OCI-LY3 (cell line): ENCODE results near the gene ST6GALNAC1.

Source experiments
- CTCF ChIP-seq: fragments of 200-600, 300-600 bp; sonication (generic); IDR thresholded peaks from 2 replicates; pipeline ENCODE4 v1.5.1; 2014; ENCODE audit warnings: antibody characterized with exemption, low read length, low read depth
- EZH2phosphoT487 ChIP-seq: fragments of 200-600 bp; shearing (Covaris generic); IDR thresholded peaks from 2 replicates; pipeline ENCODE4 v1.6.1; 2018; ENCODE audit warnings: antibody characterized with exemption, mixed run types, low read depth

- TF ChIP-seq CTCF = no peak
- no peak for TF ChIP-seq EZH2phosphoT487
Observed at GRCh38 chr17:76659928-76660655, 16.5 kb upstream of the ST6GALNAC1 start.
